Fibroblast of gingiva (primary cell): Measurements from ENCODE around the gene MACF1.

ENCODE experiments used
- DNase-seq: peaks from one replicate; pipeline ENCODE4 v3.0.0-alpha.2; 2011; ENCODE audit warnings: low read depth

MACF1 gene

DNA sequence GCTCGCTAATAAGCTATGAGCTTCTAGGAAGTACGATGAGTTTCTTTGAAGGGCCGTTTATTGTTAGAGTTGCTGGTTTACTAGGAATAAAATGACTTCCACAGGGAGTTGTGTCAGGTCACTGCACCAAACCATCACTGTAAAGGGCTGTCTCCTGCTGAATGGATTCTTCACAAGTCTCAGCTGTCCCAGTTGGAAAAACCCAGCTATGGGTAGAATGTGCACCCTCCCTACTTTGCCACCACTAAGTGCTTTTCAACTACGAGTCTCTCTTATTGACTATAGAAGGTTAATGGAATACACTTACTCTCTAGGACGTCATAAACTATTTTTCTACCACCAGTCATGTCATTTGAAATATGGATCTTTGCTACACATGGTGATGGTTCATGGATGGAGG, 192.2 kb downstream of the MACF1 start:
- no peak for DNase-seq

- DNase-seq, result no peak
Observed at GRCh38 chr1:39397487-39397886, 193.0 kb downstream of the MACF1 start.

- peak; percentile 92 for DNase-seq
Observed at GRCh38 chr1:39398278-39399021, 194.0 kb downstream of the MACF1 start.

DNA sequence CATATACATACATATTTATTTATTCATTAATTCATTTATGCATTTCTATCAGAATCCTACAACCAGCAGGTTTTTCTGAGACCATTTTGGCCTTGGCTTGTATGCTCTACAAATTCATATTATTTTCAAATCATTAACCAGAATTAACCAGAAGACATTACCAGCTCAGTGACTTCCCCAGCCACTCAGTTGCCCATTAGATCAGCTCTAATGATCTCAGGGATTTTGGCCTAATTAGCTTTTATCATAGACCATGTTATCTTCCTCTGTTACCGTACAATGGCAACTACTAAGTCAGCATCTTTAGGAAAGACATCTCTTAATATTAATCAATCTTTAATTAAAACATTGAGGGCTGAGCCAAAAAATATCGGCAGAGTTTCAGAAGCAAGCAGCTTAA, 196.6 kb downstream of the MACF1 start:
- no peak for DNase-seq

GRCh38 chr1:39404876-39405275, 200.4 kb downstream of the MACF1 start:
- DNase-seq, result no peak

- DNase-seq, result no peak
Observed at GRCh38 chr1:39405358-39405757, 200.9 kb downstream of the MACF1 start.

GRCh38 chr1:39406533-39407450, 202.3 kb downstream of the MACF1 start:
- peak; percentile 77 for DNase-seq

GRCh38 chr1:39407510-39407895, 203.0 kb downstream of the MACF1 start:
- DNase-seq, result no peak

DNA sequence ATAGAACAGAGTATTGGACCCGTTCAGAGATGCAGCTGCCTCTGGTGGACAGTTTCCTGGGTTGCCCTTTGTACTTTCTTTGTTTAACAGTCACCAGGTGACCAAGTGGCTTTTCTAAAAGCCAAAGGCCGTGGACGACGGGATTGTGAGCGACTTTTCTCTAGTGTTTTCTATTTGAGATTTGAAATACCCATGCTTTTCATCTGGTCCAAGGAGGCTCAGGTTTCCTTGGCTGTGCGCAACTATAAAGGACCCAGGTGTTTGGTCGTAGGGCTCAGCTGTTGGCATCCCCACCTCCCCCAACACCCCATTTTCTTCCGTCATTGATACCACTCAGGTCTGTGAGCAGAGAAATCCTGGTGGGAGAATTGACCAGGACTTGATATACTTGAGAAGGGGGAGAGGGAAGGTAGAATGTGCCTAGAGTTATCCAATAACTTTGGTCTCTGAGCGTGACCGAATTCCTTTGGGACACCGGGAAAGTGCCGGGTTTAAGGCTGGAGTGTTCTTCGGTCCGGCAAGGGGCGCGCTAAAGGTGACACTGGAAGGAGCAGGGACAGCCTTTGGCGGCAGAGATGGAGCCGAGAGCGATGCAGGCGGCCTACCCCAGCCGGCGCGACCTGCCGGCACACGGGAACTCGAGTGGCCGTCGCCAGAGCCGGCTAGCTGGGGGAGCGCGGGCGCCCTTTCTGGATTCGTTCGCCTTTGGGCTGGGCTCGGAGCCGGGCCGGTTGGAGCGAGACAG, 203.6 kb downstream of the MACF1 start:
- DNase-seq, result no peak

DNA sequence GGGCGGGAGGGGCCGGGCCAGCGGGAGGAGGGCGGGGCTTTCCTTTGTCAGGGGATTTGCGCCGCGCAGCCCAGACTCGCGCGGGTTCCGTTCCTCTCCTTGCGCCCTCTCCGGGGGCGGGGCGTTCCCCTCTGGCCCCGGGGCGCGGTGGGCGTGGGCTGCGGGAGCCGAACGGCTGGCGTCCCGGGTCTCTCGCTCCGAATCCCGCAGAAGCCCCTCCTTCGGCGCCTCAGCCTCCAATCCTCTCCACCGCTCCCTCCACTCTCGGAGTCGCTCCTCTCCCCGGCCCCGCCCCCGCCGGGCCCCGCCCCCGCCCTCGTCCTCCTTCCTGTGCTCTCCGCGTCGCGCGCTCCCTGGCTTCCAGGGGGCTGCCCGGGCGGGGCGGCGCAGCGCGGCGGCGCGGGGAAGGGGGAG, 204.2 kb downstream of the MACF1 start:
- DNase-seq, result peak; percentile 96

- DNase-seq, result peak; percentile 86
Observed at GRCh38 chr1:39409055-39409816, 204.7 kb downstream of the MACF1 start.

DNA sequence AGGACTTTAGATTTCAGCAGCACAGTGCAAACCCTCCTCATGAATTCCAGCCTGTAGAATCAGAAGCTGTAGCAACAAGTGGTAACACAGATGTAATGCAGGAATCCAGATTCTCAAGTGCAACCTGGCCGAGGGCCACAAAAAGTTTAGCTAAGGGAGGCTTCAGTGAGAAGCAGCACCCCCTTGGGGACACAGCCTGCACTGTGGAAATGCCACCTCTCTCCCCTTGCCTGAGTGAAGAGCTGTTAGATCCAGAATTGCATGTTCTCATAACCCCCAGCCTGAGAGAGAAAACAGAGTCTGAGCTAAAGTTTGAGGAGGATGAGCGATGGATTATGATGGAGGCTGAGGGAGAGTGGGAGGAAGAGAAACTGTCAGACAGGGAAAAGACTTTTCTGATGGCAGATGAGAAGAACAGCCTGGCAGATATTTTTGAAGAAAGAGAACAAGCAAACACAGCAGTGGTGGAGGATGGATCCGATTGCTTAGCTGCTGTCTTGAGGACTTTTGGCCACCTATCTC, 206.5 kb downstream of the MACF1 start:
- peak; percentile 92 for DNase-seq

DNA sequence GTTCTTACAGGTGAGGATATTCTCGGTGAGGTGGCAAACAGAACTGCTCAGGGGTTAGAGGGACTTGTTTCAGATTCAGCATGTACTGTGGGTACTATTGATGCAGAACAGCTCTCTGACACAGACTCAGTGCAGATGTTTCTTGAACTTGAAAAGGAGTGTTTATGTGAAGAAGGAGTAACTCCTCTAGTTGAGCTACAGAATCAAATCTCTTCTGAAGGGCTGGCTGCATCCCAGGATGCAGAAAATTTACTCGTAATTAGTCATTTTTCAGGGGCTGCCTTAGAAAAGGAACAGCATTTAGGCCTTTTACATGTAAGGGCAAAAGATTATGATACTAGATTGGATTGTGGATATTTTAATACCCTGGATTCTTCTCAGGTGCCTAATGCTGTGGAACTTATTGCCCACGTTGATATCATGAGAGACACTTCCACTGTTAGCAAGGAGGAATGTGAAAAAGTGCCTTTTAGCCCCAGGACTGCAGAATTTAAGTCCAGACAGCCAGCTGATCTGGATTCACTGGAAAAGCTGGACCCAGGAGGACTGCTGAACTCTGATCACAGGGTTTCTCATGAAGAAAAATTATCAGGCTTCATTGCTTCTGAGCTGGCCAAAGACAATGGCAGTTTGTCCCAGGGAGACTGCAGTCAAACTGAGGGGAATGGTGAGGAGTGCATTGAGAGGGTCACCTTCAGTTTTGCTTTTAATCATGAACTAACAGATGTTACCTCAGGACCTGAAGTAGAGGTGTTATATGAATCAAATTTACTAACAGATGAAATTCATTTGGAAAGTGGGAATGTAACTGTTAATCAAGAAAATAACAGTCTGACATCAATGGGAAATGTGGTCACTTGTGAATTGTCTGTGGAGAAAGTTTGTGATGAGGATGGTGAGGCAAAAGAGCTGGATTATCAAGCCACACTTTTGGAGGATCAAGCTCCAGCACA, 207.3 kb downstream of the MACF1 start:
- no peak for DNase-seq

DNA sequence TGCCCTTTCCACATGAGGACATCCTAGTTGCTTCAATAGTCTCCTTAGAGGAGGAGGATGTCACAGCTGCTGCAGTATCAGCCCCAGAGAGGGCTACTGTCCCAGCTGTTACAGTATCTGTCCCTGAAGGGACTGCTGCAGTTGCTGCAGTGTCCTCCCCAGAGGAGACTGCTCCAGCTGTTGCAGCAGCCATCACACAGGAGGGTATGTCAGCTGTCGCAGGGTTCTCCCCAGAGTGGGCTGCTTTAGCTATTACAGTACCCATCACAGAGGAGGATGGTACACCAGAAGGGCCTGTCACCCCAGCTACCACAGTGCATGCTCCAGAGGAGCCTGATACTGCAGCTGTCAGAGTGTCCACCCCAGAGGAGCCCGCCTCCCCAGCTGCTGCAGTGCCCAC, 208.4 kb downstream of the MACF1 start:
- no peak for DNase-seq

DNA sequence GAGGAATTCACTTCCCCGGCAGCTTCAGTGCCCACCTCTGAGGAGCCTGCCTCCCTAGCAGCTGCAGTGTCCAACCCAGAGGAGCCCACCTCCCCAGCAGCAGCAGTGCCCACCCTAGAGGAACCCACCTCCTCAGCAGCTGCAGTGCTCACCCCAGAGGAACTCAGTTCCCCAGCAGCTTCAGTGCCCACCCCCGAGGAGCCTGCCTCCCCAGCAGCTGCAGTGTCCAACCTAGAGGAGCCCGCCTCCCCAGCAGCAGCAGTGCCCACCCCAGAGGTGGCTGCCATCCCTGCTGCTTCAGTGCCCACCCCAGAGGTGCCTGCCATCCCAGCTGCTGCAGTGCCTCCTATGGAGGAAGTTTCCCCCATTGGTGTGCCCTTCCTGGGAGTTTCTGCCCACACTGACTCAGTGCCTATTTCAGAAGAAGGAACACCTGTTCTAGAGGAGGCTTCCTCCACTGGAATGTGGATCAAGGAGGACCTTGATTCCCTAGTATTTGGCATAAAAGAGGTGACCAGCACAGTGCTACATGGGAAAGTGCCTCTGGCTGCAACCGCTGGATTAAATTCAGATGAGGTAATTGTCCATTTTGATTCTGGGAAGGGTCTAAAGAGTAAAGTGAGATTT, 209.5 kb downstream of the MACF1 start:
- DNase-seq, result no peak

DNA sequence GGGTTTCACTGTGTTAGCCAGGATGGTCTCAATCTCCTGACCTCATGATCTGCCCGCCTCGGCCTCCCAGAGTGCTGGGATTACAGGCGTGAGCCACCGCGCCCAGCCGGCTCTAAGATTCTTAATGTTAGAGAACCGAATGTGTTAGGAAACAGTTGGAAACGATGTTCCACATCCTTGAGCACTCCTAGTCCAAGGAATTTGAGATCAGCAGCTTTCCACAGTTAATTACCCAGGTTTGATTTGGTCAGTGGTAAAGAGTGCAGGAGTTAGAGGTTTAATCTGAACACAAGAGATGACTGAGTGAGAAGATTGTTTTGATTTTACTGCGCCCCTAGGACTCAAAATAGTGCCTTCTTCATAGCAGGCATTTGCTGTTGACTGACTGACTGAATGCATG, 211.1 kb downstream of the MACF1 start:
- DNase-seq, result no peak

GRCh38 chr1:39416609-39417008, 212.1 kb downstream of the MACF1 start:
- no peak for DNase-seq

- DNase-seq, result no peak
Observed at GRCh38 chr1:39418236-39418635, 213.7 kb downstream of the MACF1 start.

- no peak for DNase-seq
Observed at GRCh38 chr1:39420493-39420892, 216.0 kb downstream of the MACF1 start.

DNA sequence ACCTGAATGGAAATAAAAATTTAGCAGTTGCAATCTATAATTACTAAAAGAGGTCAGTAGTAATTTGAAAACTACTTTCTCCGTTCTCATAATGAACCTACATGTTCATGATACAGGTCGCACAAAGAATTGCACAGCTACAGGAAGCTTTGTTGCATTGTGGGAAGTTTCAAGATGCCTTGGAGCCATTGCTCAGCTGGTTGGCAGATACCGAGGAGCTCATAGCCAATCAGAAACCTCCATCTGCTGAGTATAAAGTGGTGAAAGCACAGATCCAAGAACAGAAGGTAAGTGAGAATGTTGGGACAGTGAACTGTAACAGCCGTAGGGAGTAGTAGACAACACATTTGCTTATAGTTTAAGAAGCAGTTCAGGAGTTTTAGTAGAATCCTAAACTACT, 218.1 kb downstream of the MACF1 start:
- no peak for DNase-seq
